ENCODE results near the gene ADGRA1.

DNA sequence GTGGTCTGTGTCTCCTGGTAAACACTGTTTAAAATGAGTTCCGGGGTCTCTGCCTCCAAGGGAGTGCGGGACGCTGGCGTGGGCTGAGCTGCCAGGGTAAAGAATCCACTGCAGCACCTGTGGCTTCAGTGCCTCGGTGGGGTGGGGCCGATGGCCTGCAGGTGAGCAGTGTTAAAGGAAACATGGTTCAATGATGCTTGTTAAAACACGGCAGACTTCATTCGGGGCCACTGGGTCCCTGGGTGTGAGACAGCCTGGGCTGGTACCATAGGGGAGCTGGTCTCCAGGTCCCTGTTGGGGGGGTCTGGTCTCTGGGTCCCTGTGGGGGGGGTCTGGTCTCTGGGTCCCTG, 47.4 kb downstream of the ADGRA1 start:
- TF ChIP-seq POLR2A (IDR thresholded peaks at IDR 0.05; ENCODE audit: low read depth, low read length) (no peak), TAF1 (IDR thresholded peaks at IDR 0.05; ENCODE audit: low read depth, low read length) (no peak), POU2F2 (IDR thresholded peaks at IDR 0.05; ENCODE audit: low read depth, low read length) (no peak)
